Muscle layer of duodenum (tissue), 2 donors: ENCODE results near the gene FAM107B.

Experiments used
- H3K27ac ChIP-seq: one replicate; pipeline ENCODE4 v1.7.0; 2013; ENCODE audit warnings: mild to moderate bottlenecking, low read length
- H3K27me3 ChIP-seq: one replicate; pipeline ENCODE4 v1.7.0; 2013; ENCODE audit warnings: low read depth, mild to moderate bottlenecking, control low read depth, low read length
- H3K36me3 ChIP-seq, 2 donors: one replicate each; pipeline ENCODE4 v1.7.0; 2013; ENCODE audit warnings: low read length in 2 of 2, control low read depth in 1 of 2, mild to moderate bottlenecking in 1 of 2; ENCODE audit not compliant: insufficient read depth in 2 of 2, control insufficient read depth in 1 of 2
- H3K4me1 ChIP-seq, 2 donors: one replicate each; pipeline ENCODE4 v1.7.0; 2013; ENCODE audit warnings: low read length in 2 of 2, mild to moderate bottlenecking in 2 of 2, control low read depth in 1 of 2, moderate library complexity in 1 of 2; ENCODE audit not compliant: insufficient read depth in 2 of 2, control insufficient read depth in 1 of 2
- H3K4me3 ChIP-seq, 2 donors: one replicate each; pipeline ENCODE4 v1.7.0; 2013; ENCODE audit warnings: low read length in 2 of 2, low read depth in 1 of 2, mild to moderate bottlenecking in 1 of 2
- H3K9me3 ChIP-seq, 2 donors: one replicate each; pipeline ENCODE4 v1.7.0; 2013; ENCODE audit warnings: low read length in 2 of 2, control low read depth in 1 of 2, mild to moderate bottlenecking in 1 of 2; ENCODE audit not compliant: control insufficient read depth in 1 of 2
- donor health status: healthy.

The FAM107B gene

DNA sequence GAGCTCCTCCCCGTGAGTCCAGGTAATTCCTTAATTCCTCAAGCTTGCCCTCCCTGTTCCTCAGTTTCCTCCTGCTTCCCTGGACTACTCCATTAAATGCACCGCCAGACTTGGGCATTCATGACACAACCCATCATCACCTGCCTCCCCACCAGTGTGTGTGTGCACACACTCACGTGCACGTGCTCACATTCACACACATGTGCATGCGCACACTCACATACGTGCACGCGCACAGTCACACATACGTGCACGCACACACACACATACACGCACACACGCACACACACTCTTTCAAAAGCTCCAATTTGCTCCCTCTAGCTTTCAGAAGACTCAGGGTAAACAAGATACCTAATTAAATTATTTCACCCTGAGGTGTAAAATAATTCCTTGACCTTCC, 216.7 kb downstream of the FAM107B start:
- H3K9me3 ChIP-seq: no peaks in the 10 kb centered on the region
- no peak overlapping the region for H3K27ac ChIP-seq
- no peaks in the 10 kb centered on the region for H3K27me3 ChIP-seq
- no peak overlapping the region for H3K4me3 ChIP-seq
- H3K36me3 ChIP-seq: no peaks in the 10 kb centered on the region
- H3K4me1 ChIP-seq: peaks cover 21 to 30% of the 10 kb centered on the region in 2 donors

DNA sequence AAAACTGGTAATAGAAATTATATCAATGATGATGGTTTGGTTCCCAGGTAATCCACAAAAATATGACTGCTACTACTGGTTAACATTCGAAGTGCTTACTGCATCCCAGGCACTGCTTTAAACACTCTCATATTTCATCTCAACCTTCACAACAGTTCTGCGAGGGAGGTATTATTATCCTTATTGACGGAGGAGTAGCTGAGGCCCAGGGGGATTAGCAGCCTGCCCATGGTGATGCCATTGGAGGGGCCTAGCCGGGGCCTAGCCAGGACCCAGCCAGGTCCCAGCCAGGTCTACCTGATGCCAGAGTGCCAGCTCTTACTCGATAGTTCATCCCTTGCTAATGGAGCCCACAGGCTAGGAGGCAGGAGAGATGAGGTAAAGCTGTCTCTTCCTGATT, 217.1 kb downstream of the FAM107B start:
- no peak overlapping the region for H3K27ac ChIP-seq
- no peaks in the 10 kb centered on the region for H3K36me3 ChIP-seq
- H3K4me3 ChIP-seq: no peak overlapping the region
- H3K9me3 ChIP-seq: no peaks in the 10 kb centered on the region
- H3K4me1 ChIP-seq: peaks cover 21 to 30% of the 10 kb centered on the region in 2 donors
- no peaks in the 10 kb centered on the region for H3K27me3 ChIP-seq

DNA sequence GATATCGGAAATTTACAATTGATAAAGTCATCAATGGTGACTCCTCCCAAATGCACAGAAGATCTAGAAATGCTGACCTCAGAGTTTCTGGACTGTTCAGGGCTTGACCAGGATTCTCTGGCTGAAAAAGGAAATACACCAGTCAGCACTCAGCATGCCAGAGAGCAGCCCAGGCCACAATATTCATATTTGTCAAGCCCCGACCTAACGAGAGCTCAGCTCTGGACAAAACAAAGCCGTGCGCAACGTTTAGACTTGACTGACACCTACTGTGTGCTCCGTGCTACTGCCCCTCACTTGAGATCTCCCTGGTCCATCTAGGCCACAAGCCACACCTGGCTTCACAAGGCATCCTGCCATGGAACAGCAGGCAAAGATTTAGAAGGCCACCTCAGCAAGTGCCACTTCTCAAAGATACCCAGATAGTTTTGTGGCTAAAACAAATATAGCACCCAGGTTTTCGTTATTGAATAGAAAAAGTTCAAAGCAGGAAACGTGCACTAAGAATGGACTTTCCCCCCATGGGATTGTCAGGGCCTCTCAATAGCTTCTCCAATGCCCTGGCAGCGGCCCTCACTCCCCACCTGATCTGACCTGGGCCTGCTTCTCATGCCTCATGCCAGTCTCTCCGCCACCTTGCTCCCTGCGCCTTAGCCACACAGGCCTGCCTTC, 218.3 kb downstream of the FAM107B start:
- no peaks in the 10 kb centered on the region for H3K9me3 ChIP-seq
- H3K4me3 ChIP-seq: no peak overlapping the region
- H3K27ac ChIP-seq: peak overlapping the region; percentile 37
- H3K36me3 ChIP-seq: no peaks in the 10 kb centered on the region
- no peaks in the 10 kb centered on the region for H3K27me3 ChIP-seq
- peaks cover 21 to 30% of the 10 kb centered on the region in 2 donors for H3K4me1 ChIP-seq

DNA sequence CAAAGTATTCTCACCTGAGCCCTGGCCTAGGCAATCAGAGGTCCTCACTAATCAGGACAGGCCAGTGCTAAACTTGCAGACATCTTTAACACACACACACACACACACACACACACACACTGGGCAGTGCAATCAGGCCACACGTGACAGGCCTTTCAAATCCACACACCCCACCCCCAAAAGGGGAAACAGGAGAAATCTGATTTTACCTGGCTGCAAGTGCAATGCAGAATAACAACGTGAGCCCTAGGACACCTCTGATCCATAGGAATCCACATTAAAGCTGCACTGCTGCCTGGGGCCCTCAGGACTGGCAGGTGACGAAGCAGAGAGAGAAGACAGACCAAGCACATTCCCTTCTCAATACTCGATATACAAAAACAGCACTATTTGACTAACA, 218.9 kb downstream of the FAM107B start:
- no peaks in the 10 kb centered on the region for H3K9me3 ChIP-seq
- H3K4me3 ChIP-seq: no peak overlapping the region

DNA sequence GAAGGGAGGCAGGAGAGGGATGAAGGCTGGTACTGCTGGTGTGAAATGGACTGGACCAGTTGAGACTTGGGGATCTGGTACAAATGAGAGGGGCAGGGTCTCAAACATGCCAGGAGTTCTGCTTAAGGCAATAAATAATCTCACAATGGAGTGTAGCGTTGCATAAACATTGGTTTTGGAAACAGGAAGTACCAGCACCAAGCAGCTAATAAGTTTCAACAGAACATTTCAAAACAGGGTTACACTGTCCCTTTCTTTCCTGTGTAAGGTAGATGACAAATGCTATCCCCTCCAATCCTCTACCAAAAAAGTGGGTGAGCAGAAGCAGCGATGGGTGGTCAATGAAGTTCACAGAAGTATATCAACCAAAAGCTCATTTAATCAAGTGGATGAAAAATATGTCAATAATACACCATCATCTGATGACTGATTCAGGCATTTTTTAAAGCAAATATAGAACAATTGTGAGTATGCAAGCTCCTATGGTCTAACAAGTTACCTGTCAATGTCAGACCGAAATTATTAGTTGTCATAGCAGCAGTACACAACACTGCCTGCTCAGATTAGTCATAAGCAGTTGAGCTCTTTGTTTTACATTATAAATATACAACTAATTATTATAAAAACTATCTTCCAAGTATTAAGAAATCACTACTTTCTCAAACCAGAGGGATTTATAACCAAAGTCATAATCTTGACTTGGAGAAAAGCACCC, 220.0 kb downstream of the FAM107B start:
- Histone ChIP-seq H3K4me3 (no peak overlapping the region), H3K27ac (peak overlapping the region; percentile 53), H3K36me3 (no peaks in the 10 kb centered on the region), H3K27me3 (no peaks in the 10 kb centered on the region), H3K9me3 (no peaks in the 10 kb centered on the region), H3K4me1 (peaks cover 21 to 30% of the 10 kb centered on the region in 2 donors)

More for the DNA sequence above, 218.9 kb downstream of the FAM107B start:
- Histone ChIP-seq H3K27me3 (no peaks in the 10 kb centered on the region), H3K4me1 (peaks cover 21 to 30% of the 10 kb centered on the region in 2 donors), H3K36me3 (no peaks in the 10 kb centered on the region), H3K27ac (peak overlapping the region; percentile 37)

DNA sequence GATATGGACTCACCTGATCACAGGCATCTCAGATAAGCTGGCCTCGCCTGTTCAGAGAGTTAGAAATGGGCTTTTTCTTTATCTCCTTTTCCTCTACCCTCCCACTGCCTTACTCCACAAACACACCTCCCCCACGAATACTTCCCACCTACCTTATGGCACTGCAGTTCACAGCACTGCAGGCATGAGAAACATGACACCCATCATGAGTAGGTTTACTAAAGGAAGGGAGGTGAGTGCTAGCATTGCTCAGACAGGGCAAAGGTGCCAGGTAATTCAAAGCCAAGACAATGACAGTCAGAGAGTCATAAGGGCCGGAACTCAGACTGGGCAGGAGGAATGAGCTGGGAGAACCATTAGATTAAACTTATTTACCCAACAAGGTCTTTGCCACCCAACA, 220.6 kb downstream of the FAM107B start:
- H3K4me1 ChIP-seq: peaks cover 21 to 30% of the 10 kb centered on the region in 2 donors
- no peaks in the 10 kb centered on the region for H3K36me3 ChIP-seq
- no peak overlapping the region for H3K4me3 ChIP-seq
- H3K9me3 ChIP-seq: no peaks in the 10 kb centered on the region
- H3K27ac ChIP-seq: peak overlapping the region; percentile 53
- no peaks in the 10 kb centered on the region for H3K27me3 ChIP-seq

DNA sequence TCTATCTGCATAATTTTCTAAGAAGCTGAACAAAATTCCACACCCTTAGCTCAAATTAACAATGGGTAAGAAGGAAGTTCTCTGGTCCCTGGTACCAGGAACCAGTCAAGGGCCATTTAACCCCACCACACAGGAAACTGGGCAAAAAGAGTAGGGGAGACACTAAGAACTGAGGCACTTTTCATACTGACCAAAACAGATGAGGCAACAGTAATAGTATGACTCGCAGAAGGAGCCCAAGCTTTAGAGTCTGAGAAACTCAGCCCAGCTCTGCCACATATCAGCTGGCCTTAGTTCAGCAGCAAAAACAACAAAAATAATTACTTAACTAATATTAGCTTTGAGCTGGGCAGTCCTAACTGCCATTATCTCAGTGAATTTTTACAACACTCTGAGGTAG, 221.2 kb downstream of the FAM107B start:
- Histone ChIP-seq H3K4me1 (peaks cover 21 to 30% of the 10 kb centered on the region in 2 donors), H3K36me3 (no peaks in the 10 kb centered on the region), H3K4me3 (no peak overlapping the region), H3K27me3 (no peaks in the 10 kb centered on the region), H3K27ac (peak overlapping the region; percentile 24), H3K9me3 (no peaks in the 10 kb centered on the region)

DNA sequence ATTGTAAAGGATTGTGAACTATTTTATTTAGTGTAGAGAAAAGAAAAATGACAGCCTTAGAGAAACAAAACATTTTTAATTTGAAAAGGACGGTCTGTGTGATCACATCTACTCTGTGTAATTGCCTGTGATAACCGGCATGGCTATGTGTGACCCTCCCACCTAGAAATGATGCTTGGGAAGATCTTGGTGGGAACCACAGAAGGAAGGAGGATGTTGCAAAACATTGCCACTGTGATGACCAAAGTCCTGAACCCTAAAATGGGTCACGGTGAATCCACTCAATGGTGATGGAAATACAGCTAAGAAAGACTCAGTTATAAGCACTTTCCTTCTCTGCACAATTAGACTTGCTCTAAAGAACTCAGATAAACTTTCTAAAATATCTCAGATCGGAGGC, 222.7 kb downstream of the FAM107B start:
- Histone ChIP-seq H3K9me3 (no peaks in the 10 kb centered on the region), H3K27ac (no peak overlapping the region), H3K27me3 (no peaks in the 10 kb centered on the region), H3K4me1 (peaks cover 21 to 26% of the 10 kb centered on the region in 2 donors), H3K4me3 (no peak overlapping the region), H3K36me3 (no peaks in the 10 kb centered on the region)

DNA sequence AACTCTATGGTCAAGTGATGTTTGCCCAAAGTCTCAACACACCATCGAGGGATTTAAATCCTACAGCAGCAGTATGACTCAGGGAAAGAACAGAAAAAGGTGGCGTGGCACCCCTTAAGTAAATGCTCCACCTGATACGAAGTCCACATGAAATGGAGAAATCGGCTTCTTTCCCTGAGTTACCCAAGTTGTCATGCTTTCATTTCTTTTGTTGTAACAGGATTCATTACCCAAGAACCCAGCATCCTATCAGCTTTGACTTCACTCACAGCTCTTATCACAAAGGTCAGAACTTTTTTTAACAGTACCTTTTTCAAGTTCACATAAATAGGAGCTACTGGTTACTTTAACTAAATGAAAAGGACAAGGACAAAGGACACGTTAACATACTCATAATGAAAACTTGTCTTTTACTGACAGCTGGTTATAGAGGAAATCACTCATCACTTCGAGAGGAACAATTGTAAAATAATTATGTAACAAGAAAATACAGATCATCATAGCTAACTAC, 224.2 kb downstream of the FAM107B start:
- H3K4me3 ChIP-seq: no peak overlapping the region
- H3K36me3 ChIP-seq: no peaks in the 10 kb centered on the region
- H3K9me3 ChIP-seq: no peaks in the 10 kb centered on the region
- peak overlapping the region; percentile 53 for H3K27ac ChIP-seq
- H3K4me1 ChIP-seq: peaks cover 14 to 18% of the 10 kb centered on the region in 2 donors
- H3K27me3 ChIP-seq: no peaks in the 10 kb centered on the region

DNA sequence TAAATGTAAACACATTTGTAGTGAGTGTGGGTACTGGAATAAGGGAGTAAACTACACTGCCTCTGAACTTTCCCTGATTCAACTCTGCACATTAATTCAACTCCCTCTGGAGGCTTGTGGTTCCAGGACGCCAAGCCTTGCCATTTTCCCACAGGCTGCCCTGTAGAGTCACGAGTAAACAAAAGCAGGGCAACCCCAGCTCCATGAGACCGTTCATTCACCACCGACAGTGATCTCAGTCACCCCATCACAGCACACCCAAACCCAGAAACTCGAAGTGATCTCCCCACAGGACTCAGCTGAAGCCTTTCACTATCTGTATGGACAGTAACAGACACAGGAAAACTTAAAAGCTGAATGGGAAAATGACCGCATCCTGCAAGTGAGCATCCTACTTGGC, 225.2 kb downstream of the FAM107B start:
- Histone ChIP-seq H3K27ac (peak overlapping the region; percentile 7), H3K27me3 (no peaks in the 10 kb centered on the region), H3K36me3 (no peaks in the 10 kb centered on the region), H3K9me3 (no peaks in the 10 kb centered on the region), H3K4me3 (no peak overlapping the region), H3K4me1 (peaks cover 13 to 17% of the 10 kb centered on the region in 2 donors)

DNA sequence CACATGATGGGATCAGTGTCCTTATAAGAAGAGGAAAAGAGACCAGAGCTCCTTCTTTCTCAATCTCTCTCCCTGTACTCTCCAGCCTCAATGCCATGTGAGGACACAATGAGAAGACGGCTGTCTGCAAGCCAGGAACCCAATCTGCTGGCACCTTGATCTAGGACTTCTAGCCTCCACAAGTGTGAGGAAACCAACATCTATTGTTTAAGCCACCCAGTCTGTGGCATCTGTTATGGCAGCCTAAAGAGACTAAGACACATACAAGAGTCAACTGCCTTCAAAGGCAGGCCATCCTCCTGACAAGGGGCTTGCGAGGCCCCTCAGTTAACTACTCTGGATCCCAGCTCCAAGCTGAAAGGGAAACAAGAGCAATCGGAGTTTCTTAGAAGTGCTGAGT, 225.7 kb downstream of the FAM107B start:
- Histone ChIP-seq H3K27me3 (no peaks in the 10 kb centered on the region), H3K27ac (no peak overlapping the region), H3K4me3 (no peak overlapping the region), H3K4me1 (peaks cover 14 to 16% of the 10 kb centered on the region in 2 donors), H3K9me3 (no peaks in the 10 kb centered on the region), H3K36me3 (no peaks in the 10 kb centered on the region)
